Stimulated activated CD8-positive, alpha-beta memory T cell treated with anti-CD3 and anti-CD28 coated beads, Interleukin-7, amount 100 ng/mL, for 4 hours (primary cell): ENCODE data around the gene CD247.

Experiments
- DNase-seq, 2 donors: peaks; one replicate each; pipeline ENCODE4 v3.0.0-alpha.2; 2020; ENCODE audit warnings: low read depth in 2 of 2

Gene CD247

DNA sequence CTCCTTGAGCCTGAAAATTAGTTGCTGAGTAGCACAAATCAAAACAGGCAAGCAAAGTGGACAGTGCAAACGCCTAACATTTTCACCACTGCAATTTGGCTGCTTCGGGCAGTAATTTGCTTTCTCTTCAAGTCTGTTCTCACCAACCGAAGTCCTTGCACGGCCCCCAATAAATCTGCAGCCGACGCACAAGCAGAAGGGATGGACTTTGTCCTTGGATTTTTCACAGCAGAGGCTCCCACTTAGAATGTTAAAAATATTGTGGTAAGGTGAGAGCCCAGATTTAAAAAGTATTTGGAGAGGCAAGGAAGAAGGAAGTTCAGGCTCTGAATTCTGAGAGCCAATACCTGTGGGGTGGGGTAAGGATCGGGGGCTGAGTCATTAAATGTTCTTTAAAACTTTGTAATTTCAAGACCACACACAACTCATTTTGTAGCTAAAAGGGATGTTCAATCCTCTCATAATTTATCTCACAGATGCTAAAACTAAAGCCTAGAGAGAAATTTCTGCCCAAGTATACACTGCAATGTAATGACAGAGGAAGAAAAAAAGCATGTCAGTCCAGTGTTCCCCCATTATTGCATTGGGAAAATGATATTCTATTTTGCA lies 6.2 kb downstream of the CD247 start:
- no peak for DNase-seq

DNA sequence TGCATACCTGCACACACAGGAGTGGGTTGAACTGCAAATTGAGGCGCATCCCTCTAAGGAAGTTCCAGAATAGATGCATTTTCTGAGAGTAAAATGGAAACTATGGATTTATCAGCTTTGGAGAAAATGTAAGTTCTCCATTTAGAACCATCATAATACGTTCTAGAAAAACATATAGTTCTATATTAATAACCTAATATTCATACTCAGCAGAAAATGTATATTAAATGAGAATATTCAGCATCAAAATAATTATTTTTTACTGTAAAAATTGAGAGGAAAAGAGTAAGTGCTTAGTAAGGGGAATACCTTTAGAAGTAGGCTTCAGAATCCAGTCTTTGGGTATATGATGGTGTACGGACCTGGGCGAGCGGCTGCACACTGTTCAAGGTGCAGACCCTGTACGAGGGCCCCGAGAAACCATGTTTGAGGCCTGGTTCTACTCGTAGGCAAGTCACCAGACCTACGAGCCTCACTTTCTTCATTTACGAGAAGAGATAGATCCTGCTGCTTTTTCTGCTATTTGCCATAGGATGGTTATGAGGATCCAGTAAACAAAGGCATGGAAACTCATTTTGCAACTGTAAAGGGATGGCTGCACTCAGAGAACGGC lies 6.8 kb downstream of the CD247 start:
- no peak for DNase-seq

DNA sequence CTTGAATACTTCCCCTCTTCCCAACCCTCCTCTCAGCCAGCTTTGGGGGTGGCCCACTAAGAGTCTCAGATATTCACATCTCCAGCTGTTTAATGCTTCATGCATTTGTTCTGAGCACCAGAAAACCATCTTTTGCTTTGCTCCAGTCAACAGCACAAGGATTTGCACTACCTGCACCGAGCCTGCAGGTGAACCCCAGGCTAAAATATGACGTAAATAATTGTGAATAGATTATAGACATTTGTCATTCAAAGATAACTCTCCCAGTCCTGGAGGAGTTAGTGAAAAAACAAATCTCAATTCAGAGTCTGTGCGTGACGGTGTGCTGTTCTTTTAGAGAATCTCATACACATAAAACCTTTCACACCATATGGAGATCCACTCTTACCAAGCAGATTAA lies 7.4 kb downstream of the CD247 start:
- DNase-seq, result no peak

DNA sequence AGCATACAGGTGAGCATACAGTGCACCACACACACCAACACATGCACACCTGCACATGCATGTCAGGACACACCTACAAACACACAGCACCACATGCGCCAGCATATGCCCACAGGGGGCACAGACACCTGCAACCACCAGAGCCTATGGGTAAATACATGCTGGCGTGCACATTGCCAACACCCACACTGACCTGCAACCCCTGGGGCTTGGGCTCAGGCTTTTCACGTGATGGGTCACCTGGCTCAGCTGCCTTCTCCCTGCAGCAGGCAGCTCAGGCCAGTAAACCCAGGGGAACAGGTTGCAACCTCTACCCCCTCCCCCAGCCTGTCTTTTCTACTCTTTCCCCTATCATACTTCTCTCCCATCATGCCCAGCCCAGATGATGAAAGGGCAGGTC lies 8.1 kb downstream of the CD247 start:
- DNase-seq, result no peak

DNA sequence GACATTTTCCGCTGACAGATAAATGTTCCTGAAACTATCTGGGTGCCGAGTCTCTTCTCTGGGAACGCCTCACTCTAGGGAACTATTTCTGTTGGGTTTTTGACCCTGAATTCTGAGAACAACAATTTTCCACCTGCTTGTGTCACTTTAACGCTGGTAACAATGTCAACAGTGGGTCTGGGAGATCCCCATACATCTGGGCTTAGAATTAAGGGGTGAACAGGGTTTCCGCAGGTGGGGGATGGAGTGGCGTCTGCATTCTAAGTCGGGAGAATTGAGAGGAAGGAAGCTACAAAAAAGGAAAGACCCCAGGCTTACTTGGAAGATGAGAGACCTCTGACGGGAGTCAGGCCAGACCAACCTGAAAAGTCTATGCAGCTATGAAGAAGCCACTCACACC lies 8.7 kb downstream of the CD247 start:
- DNase-seq, result no peak

DNA sequence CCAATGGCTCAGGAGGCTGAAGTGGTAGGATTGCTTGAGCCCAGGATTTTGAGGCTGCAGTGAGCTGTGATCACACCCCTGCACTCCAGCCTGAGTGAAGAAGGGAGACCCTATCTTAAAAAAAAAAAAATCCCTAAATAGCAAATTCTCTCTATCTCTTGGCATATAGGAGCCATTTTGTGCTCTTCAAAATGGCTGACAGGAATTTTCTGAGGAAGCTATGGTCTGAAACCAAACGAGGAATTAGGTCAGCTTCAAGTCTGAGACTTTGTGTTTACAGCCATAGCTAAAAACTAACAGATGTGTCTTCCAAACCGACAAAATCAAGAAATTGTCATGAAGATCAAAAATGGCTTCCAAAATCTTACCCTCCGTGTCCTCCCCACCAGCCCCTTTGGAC lies 10.6 kb downstream of the CD247 start:
- no peak for DNase-seq

DNA sequence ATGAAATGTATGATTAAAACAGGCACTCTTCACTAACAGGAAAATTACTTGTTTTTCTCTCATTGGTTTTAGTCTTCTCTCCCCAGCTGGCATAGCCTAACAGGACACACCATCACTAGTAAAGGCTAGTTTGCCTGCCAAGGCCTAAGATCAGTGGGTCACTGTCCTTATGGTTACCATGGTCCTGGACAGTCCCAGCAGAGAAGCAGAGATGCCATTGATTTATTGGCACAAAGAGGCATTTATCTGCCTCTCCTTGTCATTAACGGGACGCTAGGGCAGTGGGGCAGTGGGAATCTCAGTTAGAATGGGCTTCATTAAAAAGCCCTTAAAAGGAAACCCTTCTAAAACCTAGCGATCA lies 13.9 kb downstream of the CD247 start:
- DNase-seq, result no peak

DNA sequence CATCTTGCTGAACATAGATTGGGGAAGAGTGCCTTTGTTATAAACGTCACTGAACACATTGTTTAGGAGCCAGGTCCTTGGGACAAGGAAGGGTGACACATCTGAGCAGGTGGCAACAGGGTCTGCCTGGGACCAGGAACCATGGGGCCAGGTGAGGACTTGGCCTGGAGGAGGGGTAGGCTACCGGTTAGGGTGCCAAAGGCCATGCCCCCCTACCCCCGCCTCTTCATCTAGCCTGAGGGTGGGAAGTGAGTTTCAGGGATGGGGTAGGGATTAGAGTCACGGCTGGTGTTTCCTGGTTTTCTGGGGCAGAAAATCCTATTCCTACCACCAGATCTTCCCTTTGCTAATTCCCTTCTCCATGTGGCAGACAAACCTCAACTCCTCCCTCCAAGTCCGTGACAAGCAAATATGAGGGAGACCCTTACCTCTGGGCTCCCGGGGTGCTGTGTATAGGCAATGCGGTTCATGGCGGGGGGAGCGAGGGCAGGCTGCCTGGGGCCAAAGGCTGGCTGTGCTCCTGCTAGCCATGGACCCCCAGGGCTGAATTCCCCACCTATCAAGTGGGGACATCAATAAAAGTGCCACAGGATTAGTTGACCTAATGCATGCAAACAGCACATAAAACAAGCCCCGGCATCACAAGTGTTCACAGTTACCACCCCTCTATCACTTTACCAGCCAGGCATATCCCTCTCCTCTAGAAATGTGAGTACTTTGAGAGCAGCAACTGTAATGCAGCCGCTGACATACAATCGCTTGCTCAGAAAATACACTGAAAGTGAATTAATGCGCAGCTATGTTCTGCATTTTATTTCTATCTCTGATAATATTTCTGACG lies 14.5 kb downstream of the CD247 start:
- DNase-seq, result no peak

DNA sequence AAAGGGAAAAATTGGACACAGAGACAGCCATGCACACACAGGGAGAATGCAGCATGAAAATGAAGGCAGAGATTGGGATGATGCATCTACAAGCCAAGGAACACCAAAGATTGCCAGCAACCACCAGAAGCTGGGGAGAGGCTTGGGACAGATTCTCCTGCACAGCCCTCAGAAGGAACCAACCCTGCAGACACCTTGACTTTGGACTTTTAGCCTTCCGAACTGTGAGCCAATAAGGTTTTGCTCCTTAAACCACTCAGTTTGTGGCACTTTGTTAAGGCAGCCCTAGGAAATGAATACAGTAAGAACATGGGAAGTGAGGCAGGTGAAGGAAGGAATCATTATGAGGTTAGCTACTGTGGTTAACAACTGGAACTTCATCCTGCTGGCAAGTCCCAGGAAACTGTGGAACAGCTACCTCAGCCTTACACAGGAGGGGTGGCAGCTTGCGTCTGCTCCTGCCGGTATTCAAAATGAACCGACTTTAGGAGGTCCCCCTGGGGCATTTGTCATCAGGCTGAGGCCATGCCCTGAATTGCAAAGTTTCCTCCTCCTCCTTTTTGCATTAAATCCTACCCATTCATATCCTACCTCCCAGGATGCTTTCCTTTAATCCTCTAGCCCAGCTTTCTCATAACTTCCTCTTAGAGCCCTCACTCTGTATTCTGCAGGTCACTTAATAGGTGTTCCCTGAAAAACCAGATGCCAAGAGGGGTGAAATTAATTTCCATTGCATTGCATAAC lies 15.4 kb downstream of the CD247 start:
- no peak for DNase-seq

DNA sequence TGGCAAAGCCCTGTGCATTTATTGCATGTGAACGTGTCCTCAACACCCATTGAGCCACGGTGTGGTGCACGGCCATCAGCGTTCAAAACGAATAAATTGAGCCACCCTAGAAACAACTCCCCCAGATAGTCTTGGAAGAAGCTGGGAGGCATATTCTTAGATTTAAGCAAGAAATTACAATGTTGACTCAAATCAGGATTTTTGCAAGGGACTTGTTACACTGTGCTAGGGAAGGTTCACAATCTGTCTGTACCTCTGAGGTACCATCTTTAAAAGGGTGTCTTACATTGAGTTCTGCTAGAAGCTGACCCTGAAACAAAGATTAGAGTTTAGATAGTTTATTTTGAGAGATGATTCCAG lies 16.2 kb downstream of the CD247 start:
- no peak for DNase-seq

DNA sequence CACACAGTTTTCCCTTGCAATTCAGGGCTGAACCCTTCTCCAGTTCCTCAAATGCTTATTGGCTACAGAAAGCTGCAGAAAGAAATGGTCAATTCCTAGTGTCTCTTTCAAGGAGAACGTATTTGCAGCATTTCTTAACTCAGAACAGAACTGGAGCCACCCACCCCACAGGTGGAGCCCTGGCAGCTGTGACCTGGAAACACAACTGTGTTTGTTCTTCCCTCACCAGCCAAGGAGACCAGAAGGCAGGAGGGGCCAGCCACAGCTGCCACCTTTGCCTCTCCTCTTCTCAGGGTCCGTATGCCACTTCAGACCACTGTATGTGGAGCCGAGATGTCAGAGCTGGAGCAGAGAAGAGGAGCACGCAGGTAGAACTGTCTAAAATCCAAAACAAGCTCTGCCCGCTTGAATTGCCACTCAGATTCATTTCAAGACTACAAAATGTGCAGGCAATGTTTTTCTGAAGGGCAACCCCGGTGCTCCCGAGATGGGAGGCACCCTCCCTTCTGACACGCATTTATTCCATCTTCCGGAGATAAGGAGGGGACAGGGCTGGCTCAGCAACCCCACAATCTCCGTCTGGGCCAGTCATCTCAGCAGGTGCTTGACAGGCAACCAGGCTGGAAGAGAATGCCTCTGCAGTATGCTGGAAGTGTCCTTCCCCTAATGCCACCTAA lies 16.7 kb downstream of the CD247 start:
- DNase-seq, result no peak

DNA sequence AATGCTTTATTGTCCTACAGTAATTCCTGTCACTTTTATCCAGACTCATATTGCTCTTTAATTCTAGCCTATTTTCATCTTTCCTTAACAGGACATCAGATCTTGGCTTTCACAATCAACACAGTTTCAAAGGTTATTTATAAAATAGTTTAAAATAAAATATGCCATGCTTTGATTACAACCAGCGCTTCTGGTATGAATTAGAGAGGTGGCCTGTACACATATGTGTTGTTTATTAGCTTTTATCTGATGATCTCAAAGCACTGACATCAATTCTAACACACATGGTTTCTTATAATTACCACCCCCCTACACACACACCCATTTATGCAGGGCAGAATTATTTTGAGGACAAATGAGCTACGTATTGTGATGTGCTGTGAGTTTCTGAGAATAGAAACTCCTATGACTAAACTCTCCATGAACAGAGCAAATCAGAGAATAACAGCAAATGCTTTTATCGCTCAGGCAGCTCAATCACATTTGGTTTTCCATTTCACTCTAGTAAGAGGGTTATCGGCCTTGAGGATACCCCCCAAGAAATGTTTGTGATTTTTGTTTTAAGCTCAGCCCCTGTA lies 18.0 kb downstream of the CD247 start:
- DNase-seq, result no peak

DNA sequence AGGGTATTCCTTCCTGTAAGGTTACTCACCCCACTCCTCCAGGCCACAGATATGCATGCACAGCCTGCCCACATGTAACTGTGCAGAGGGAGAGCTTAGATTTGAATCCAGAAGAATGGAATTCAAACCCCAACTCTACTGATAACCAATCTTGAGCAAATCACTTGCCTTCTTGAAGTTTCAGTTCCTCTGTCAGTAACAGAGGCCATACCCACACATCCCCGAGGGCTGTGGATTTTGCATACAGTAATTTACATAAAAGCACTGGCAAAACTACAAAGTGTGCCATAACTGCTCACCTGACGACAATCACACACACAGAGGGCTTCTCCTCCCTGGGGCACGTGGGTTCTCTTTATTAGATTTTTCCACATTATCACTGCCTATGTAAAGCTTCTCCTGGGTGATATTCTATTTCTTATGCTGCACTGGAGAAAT lies 18.6 kb downstream of the CD247 start:
- no peak for DNase-seq

DNA sequence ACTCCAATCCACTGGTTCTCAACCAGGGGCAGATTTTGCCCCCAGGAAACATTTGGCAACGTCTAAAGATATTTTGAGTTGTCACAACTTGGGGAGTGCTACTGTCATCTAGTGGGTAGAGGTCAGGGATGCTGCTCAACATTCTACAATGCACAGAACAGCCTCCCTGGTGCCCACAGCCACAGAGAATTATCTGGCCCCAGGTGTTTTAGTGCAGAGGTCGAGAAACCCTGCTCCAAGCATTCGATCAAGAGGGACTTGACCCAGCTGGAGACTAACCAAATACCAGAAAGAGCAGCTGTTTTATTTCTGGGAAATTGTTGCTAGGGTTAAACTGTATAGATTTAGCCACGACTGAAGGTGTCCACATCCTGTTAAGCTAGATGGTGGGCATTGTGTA lies 19.2 kb downstream of the CD247 start:
- DNase-seq, result no peak

DNA sequence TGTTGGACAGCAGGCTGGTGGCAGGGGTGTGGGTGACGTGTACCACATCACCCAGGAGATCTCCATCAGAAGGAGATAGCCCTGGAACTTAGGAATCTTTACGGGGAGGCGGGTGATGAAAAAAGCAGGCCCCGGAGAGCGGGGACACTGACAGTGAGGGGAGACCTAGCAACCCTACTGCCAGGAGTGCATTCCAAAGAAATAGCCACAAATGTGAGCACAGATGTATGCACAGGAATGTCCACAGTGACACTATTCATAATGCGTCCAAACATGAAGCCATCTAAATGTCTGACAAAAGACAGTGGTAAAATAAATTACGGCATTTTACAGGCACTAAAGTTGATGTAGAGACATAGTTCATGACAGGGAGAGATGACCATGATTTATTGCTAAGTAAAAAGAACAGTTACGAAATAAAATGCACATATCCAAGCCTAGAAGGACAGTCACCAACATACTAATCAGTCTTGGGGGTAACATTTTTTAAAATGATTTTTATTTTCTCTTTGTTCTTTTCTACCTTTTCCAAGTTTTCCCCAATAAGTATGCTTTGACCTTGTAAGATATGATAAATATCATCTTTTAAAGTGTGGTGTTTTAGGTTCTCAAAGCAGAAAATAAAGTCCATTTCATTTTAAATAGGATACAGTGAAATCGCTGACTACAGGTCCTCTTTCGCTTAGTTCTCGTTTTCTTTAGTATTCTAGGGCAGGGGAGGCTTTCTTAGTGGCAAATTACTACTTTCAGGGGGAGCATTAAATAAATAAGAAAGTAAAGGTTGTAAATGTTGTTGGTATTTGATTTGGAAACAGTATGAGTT lies 21.3 kb downstream of the CD247 start:
- DNase-seq, result no peak

DNA sequence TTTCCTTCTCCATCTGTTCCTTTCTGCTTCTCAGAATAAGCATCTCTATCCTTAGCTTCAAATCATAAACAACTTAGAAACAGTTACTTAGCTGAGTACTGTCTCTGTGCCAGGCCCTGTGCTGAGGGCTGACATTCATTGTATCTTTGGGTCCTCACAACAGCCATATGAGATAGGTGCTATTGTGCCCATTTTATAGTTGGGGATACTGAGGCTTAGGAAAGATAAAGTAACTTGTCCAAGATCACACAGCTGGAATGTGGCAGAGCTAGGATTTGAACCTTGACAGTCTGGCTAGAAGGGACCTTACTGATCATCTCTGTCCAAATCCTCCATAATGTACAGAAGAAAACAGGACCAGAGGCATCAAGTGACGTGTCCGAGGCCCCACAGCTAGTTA lies 25.0 kb downstream of the CD247 start:
- no peak for DNase-seq

DNA sequence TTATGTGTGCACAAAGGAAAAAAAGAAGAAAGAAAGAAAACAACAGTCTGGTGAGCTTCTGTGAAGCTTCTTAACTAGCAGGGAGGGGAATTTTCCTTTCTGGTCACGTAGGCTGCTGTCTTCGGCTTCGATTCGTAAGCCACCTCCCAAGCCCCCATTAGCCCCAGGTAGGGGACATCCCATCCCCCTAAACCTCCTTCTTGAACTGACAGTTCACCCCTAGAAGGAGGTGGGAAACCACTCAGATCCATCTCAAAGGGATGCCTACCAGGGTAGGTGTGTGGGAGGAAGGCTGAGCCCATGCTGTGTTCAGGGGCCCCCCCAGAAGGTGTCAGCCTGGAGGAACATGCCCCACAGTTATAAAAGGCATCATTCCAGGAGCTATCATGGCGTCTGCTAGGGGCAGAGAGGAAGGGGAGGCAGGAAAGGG lies 25.8 kb downstream of the CD247 start:
- DNase-seq, result peak; percentile 42 to 54

DNA sequence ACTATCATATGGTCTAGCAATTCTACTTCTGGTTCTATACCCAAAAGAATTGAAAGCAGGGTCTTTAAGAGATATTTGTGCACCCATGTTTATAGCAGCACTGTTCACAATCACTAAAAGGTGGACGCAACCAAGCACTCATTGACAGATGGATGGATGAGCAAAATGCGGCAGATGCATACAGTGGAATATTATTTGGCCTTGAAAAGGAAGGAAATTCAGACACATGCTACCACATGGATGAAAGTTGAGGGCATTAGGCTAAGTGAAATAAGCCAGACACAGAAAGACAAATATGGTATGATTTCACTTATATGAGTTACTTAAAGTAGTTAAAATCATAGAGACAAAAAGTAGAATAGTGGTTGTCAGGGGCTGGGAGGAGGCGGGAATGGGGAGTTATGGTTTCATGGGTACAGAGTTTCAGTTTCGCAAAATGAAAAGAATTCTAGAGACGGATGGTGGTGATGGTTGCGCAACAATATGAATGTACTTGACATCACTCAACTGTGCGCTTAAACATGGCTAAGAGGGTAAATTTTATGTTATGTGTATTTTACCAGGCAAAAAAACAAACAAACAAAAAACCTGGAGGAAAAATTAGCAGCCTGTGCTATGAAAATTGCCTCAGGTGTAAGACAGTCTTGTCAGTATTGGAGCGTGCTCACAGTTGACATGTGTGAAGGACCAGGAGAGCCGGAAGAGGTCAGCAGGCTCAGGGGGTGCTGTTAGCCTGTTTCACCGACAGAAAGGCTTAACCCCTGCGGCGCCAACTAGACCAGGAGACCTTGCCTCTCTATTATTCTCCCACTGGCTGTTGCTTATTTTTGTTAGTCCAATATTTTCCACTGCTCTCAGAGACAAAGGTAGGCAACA lies 26.5 kb downstream of the CD247 start:
- DNase-seq, result no peak

DNA sequence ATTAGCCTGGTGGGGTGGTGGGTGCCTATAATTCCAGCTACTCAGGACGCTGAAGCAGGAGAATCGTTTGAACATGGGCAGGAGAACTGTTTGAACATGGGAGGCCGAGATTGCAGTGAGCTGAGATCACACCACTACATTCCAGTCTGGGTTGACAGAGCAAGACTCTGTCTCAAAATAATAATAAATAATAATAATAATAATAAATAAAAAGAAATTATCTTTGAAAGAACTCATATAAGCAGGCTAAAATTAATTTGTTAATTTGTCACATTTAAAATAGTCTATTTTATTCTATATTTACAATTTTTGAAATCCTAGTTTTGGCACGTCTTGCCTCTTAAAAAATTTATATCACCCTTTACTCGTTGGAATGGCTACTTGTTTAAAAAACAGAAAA lies 27.6 kb downstream of the CD247 start:
- no peak for DNase-seq
